GM10248 (cell line): ENCODE measurements around the gene CHMP4B.

Experiments used
- CTCF ChIA-PET: fragments of 300-600 bp; sonication (Branson Sonifier 250); formaldehyde crosslinking; extraction: SDS; loops from one replicate; lab custom pipeline; 2021; ENCODE audit warnings: antibody characterized with exemption; lab: Yijun Ruan, JAX
- POLR2A ChIA-PET: fragments of 350-650 bp; sonication (Branson Sonifier 250); formaldehyde crosslinking; extraction: SDS; loops from one replicate; lab custom pipeline; 2020; ENCODE audit warnings: antibody characterized with exemption; lab: Yijun Ruan, JAX
- DNase-seq: peaks from one replicate; pipeline ENCODE4 v3.0.0; 2012; ENCODE audit errors: extremely low spot score
- CTCF ChIP-seq: IDR thresholded peaks from 2 replicates; pipeline ENCODE4 v1.5.1; 2012; ENCODE audit warnings: mild to moderate bottlenecking, low read depth; ENCODE audit errors: extremely low read depth, missing control alignments, control extremely low read depth

The CHMP4B gene

GRCh38 chr20:33843050-33843449, 31.9 kb downstream of the CHMP4B start:
- CTCF ChIA-PET = interaction anchor here (2.0 kb wide), 1 partner anchor 17 kb away, joined by 8 read pairs; no protein-coding TSS in a partner anchor
- POLR2A ChIA-PET = no interaction called here
- no peak for DNase-seq
- no peak for TF ChIP-seq CTCF

- TF ChIP-seq CTCF = no peak
- peak; percentile 64 for DNase-seq
- ChIA-PET POLR2A (interaction anchor here (0.7 kb wide), 1 partner anchor 251 kb away, joined by 3 read pairs; no protein-coding TSS in a partner anchor), CTCF (interaction anchor here (1.9 kb wide), 1 partner anchor 11 kb away, joined by 5 read pairs; no protein-coding TSS in a partner anchor)
These were observed 32.7 kb downstream of the CHMP4B start for GRCh38 chr20:33843854-33844253.

GRCh38 chr20:33846291-33846935, 35.3 kb downstream of the CHMP4B start:
- TF ChIP-seq CTCF = no peak
- no peak for DNase-seq
- CTCF ChIA-PET = interaction anchor here (0.9 to 1.5 kb wide), 4 partner anchors 12 to 222 kb away, joined by 3 to 5 read pairs (median 4); no protein-coding TSS in a partner anchor
- POLR2A ChIA-PET = interaction anchor here (0.6 kb wide), 2 partner anchors 549 to 1903 kb away, joined by 3 to 4 read pairs; no protein-coding TSS in a partner anchor

- DNase-seq = no peak
- TF ChIP-seq CTCF = no peak
- CTCF ChIA-PET = interaction anchor here (0.9 to 1.5 kb wide), 4 partner anchors 11 to 222 kb away, joined by 3 to 5 read pairs (median 4); no protein-coding TSS in a partner anchor
- POLR2A ChIA-PET = interaction anchor here (0.6 kb wide), 1 partner anchor 1904 kb away, joined by 3 read pairs; no protein-coding TSS in a partner anchor
These were observed 35.9 kb downstream of the CHMP4B start for GRCh38 chr20:33847006-33847405.

GRCh38 chr20:33848391-33848790, 37.2 kb downstream of the CHMP4B start:
- ChIA-PET CTCF (interaction anchor here (1.6 to 5.1 kb wide), 5 partner anchors 8 to 221 kb away, joined by 3 to 41 read pairs (median 7); no protein-coding TSS in a partner anchor), POLR2A (no interaction called here)
- DNase-seq = no peak
- TF ChIP-seq CTCF = no peak

GRCh38 chr20:33850159-33850558, 39.0 kb downstream of the CHMP4B start:
- CTCF ChIA-PET = interaction anchor here (1.1 to 5.1 kb wide), 5 partner anchors 10 to 220 kb away, joined by 3 to 41 read pairs (median 7); no protein-coding TSS in a partner anchor

More at GRCh38 chr20:33850159-33850558, 39.0 kb downstream of the CHMP4B start:
- POLR2A ChIA-PET = no interaction called here
- no peak for DNase-seq
- no peak for TF ChIP-seq CTCF
